Activated naive CD4-positive, alpha-beta T cell treated with anti-CD3 and anti-CD28 coated beads, Interleukin-2, amount 10 ng/mL, durations not matched to agents 5 hours and 36 hours (primary cell): ENCODE measurements around the gene SNX12. TPM values are rescaled to one million over a fixed set of nuclear protein-coding genes. Genes with fewer than 3 reads are reported as not detected.

Source experiments
- total RNA-seq, 2 experiments: library from RNA; stranded (reverse); gene quantifications; one replicate each; pipeline ENCODE4 v1.2.3, GENCODE V29; 2021

The SNX12 gene
- total RNA-seq = 10 to 100 TPM; 34.5 to 38.2 TPM

DNA sequence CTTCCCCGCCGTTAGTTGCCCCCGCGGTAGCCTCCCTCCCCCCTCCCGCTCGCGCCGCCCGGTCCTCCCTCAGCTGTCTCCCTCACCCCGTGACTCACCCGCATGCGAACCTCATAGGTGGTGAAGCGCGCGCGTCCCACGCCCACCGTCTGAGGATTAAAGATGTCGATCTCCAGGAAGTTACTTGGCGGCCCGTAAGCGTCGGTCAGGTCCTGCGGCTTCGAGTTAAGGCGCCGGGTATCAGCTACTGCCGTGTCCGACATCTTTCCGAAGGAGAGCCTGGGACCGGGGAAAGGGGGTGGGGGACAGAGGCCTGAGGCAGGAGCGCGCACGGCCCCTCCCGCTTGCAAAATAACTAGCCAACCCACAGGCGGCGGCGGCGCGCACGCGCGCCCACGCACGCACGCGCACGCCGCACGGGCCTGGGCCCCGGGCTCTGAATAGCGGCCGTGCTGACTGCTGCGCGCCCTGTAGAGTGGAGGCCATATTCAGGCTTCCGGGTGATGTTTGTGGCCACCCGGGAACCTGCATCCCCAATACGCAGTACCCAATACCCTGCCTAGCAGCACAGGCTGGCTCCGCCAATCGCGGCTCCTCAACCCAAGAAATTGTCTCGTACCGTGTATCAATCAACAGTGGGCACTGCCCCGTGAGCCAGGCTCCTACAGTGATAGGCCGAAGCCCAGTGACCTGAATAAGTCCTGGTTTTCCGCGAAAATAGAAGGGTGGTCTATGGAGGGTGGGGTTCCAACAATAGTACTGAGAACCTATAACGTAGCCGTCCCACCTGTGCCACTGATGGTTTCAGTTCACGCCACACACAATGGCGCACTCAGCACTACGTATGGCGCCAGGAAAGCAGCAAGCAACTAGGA lies at the start of gene SNX12:
SNX12 (minus strand) TSS at position 291 of the 875 bp plus-strand sequence; CDS start at position 263, 28 bp downstream.

DNA sequence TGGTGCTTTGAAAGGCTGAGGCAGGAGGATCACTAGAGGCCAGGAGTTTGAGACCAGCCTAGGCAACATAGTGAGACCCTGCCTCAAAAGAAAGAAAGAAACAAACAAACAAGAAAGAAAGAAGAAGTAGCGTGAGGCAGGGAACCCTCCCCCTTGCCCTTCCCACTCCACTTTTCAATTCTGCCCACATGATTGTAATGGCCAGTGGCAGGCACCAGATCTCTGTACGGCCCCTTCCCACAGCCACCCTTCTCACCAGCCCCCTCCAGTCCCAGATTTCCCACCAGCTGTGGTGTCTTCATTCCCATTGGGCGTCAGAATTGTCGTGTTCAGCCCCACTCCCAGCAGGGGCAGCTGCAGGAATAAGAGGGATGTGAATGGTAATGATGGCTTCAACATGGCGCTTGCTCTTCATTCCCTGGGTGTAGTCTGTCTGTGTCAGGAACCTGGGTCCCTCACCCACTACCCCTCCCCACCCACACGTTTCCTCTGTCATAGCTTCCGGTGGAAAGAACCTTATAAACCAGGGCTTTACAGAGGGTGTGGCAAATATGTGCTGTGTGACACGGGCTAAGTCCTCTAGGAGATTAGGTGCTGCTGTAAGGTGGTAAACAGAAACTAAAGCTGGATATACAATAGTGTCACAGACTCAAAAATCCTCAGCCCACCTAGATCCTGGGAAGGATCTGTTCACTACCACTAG lies 43.2 kb upstream of the SNX12 start, which contains the start of gene IL2RG:
IL2RG (minus strand) TSS at position 437 of the 703 bp plus-strand sequence; CDS start at position 399, 38 bp downstream.

DNA sequence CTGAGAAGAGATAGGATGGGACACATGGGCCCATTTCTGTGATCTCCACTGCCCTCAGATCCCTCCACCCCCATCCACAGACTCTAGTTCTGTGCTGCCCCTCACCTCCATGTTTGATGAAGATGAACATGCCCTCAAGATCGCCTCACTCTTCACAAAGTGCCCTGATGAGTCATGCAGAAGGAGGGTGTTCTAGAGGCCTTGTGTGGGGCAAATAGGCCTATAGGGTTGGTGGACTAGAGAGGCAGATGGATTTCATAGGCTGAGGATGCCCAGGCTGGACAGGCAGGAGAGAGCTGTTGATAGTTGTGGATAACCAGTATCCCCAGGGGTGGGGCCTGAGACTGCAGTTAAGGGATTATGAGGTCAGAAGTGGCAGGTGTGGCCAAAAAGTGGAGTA lies 38.3 kb upstream of the SNX12 start, which contains the start of gene CXorf65:
CXorf65 (minus strand) TSS at position 314 of the 400 bp plus-strand sequence; CDS start at position 130, 184 bp downstream.

DNA sequence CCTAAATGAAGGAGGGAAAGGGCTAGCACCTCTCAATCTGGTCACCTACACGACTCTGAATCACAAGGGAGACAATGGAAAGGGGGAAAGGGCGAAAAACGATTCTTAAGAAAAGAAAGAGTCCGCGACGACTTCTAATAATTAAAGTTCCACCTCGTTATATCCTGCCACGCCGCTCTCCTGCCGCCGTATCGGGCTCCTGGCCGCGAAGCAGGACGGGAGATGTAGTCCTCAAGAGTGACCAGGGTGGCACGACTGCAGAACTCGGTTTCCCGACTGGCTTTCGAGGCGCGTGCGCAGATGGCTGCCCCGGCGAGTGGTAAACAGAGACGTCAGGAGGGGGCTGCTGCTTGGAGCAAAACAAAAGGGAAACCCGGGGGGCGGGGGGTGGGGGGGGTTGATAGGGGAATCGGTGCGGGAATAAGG lies 27.4 kb upstream of the SNX12 start, which contains the start of gene FOXO4:
FOXO4 (plus strand) TSS at position 297 of the 426 bp plus-strand sequence. CDS start 678 bp downstream, outside the sequence.

Other genes with a start within 250 kb of the SNX12 start
- not detected for gene TEX11, start 159.6 kb downstream of the SNX12 start, total RNA-seq
- not detected for gene SLC7A3, start 137.2 kb downstream of the SNX12 start, total RNA-seq
- gene FOXO4, start 27.5 kb upstream of the SNX12 start, total RNA-seq = 10 to 100 TPM; 15.8 to 16.8 TPM
- gene CXorf65, start 38.4 kb upstream of the SNX12 start, total RNA-seq = 10 to 100 TPM; 33.1 to 37.7 TPM
- 100 to 1,000 TPM; 498 to 518 TPM for gene IL2RG, start 43.2 kb upstream of the SNX12 start, total RNA-seq
- gene MED12, start 50.3 kb upstream of the SNX12 start, total RNA-seq = 10 to 100 TPM; 56.5 to 57.2 TPM
- gene NLGN3, start 76.5 kb upstream of the SNX12 start, total RNA-seq = 1 to 10 TPM; 1.3 to 1.4 TPM
- gene GJB1, start 154.9 kb upstream of the SNX12 start, total RNA-seq = not detected
- 10 to 100 TPM; 28.3 to 31.3 TPM for gene ZMYM3, start 185.8 kb upstream of the SNX12 start, total RNA-seq
- 100 to 1,000 TPM; 412 to 423 TPM for gene NONO, start 215.3 kb upstream of the SNX12 start, total RNA-seq
- gene ITGB1BP2, start 233.4 kb upstream of the SNX12 start, total RNA-seq = 1 to 10 TPM; 3.9 to 4.5 TPM